ENCODE data around the gene TMEM198.

Gene TMEM198

DNA sequence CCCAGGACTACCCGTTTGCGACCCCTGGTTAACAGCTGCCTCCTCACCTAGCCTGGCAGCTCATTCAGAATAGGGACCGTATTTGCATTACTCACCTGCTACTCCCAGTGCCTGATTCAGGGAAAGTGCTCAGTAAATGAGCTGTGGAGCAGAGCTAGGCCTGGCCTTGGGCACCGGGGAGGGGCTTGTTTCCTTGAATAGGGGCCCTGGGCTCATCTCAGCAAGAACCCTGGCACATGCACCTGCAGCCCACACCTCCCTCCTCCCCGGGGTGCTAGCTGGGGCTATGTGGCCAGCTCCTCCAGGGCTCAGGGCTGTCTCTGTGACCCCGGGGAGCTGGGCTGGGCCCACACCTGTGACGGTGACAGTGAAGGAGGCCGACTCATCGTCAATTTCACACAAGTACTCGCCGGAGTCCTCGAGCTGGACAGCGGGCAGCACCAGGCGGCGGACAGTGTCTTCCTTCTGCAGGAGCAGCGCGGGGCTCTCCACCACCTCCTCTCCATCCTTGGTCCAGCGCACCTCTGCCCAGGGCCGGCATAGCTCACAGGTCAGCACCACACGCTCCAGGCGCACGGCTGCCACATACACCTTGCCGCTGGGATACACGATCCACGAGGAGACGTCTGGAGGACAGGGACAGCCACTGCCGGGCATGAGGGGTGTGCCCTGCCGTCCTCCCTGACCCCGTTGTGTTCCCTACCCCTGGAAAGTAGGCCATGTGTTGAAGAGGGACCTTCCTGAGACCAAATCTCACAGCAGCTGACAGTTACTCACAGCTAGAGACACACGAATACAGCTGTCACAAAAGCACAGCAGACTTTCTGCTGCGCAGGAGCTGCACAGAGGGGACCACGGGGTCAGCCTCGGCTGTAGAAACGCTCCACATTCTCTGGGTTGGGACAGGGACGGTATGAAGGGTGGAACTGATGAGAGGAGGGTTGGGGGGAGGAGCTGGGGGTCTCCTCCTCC lies 18.5 kb downstream of the TMEM198 start:
- DNase-seq (ENCODE audit: low read depth): no peak

- DNase-seq (ENCODE audit: low read depth): no peak
These were observed 19.6 kb downstream of the TMEM198 start for GRCh38 chr2:219563271-219563928.

DNA sequence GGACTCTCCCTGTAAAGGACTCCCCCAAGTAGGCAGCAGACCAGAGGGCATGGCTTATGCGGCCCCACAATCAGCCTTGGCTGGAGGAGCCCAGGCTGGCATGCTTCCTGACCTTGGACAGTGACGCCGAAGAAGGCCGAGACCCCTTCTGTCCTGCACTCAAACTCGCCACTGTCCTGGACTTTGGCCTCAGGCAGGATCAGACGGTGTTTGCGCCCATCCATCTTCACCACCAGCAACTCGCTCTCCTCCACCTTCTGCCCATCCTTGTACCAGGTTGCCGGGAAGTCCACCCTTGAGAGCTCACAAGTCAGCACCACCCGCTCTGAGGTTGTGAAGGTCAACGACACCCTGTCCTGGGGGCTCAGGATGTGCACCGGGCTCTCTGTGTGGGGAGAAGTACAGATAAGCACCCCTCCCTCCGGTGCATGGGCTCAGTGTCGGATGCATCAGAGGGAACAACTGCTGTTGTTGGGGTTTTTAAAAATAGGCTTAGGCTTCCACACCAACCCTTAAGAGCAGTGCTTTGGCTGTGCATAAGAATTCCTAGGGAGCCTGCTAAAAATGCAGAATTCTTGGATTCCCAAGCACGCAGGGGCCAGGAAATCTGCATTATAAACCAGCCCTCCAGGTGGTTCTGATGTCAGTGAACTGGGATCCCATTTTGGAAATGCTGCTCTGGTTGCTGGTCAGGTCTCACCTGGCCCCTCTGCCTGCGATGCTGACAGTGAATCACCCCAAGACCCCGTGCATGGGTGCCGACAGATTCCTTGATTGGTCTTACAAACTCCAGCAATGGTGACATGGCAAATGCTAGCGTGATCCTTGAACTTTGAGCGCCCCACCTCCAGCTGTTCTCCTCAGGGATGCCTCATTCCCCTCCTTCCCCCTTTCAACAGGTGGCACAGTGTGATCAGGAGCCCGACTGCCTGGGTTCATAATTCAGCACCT lies 21.6 kb downstream of the TMEM198 start:
- no peak for DNase-seq (ENCODE audit: low read depth)

DNA sequence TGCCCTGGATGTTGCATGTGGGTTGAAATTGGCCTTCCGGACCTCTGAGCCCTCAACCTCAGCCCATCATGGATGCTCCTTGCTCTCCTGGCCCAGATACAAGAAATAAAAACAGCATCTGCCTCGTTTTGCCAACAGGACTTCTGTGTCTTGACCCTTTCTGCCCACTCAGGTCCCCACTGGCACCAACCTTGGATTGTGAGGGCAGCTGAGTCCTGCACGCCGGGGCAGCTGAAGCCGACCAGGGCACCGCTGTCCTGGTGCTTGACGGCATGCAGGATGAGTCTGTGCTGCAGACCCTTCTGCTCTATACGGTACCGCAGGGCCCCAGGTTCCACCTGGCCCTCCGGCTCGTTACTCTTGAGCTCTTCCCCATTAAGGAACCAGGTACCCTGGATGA lies 22.8 kb downstream of the TMEM198 start:
- DNase-seq (ENCODE audit: low read depth): no peak

- DNase-seq (ENCODE audit: low read depth): no peak
These were observed 23.3 kb downstream of the TMEM198 start for GRCh38 chr2:219567131-219567530.

- DNase-seq (ENCODE audit: low read depth): no peak
These were observed 24.0 kb downstream of the TMEM198 start for GRCh38 chr2:219567791-219568361.

GRCh38 chr2:219569041-219569440 lies 25.2 kb downstream of the TMEM198 start:
- no peak for DNase-seq (ENCODE audit: low read depth)

DNA sequence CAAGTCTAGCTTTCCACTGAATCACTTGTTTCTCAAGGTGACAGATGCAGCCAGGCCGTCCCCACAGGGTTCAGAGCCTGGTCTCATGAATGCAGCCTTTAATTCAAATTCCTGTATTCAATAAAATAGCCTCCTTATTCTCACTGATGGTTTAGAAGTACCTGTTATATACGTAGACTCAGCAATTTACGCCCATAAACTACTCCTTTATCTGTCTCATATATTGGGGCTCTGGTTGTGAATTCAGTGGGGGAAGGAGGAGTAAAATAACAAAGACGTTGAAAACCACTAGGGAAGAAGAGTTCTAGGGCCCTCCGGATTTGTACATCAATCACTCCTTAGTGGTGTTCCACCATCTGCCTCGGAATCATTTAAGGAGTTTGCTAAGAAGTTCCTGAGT lies 25.8 kb downstream of the TMEM198 start:
- no peak for DNase-seq (ENCODE audit: low read depth)

DNA sequence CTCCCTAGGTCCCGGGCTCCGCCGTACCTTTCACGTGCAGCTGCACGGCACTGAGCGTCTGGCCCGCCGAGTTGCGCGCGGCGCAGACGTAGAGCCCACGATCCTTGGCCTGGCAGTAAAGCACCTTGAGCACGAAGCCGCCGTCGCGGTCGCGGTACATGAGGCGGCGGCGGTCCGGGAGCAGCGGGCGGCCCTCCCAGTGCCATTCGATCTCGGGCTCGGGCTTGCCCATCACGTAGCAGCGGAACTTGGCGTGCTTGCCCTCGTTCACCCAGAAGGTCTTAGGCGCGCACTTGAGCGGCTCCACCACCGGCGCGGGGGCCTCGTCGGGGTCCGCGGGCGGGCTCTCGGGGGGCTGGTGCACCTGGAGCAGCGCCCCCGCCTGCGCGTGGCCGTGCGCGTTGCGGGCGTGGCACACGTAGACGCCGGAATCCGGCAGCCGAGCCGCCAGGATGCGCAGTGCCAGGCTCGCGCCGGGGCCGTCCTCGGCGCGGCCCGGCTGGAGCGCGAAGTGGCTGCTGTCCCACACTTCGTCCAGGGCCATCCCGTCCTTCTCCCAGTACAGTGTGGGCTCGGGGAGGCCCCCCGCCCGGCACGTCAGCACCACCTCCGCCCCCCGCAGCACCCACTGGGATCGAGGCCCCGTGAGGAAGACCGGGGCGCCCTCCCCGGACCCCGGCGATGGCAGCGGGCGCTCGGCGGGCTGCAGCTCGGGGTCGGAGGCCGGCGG lies 26.5 kb downstream of the TMEM198 start:
- no peak for DNase-seq (ENCODE audit: low read depth)

DNA sequence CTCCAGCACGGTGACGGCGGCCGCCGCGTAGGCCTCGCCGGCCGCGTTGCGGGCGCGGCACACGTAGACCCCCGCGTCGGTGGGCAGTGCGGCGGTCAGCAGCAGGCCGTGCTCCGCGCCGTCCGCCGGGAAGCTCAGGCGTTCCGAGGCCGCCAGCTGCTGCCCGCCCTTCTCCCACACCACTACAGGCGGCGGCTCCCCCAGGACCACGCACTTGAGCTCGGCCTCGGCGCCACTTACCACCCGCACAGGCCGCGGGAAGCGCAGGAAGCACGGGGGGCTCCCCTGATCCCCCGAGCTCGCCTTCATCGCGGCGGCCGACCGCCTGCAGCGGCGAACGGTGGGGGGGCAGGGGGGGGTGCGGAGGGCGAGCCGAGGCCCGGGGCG lies 27.1 kb downstream of the TMEM198 start:
- DNase-seq (ENCODE audit: low read depth): no peak

DNA sequence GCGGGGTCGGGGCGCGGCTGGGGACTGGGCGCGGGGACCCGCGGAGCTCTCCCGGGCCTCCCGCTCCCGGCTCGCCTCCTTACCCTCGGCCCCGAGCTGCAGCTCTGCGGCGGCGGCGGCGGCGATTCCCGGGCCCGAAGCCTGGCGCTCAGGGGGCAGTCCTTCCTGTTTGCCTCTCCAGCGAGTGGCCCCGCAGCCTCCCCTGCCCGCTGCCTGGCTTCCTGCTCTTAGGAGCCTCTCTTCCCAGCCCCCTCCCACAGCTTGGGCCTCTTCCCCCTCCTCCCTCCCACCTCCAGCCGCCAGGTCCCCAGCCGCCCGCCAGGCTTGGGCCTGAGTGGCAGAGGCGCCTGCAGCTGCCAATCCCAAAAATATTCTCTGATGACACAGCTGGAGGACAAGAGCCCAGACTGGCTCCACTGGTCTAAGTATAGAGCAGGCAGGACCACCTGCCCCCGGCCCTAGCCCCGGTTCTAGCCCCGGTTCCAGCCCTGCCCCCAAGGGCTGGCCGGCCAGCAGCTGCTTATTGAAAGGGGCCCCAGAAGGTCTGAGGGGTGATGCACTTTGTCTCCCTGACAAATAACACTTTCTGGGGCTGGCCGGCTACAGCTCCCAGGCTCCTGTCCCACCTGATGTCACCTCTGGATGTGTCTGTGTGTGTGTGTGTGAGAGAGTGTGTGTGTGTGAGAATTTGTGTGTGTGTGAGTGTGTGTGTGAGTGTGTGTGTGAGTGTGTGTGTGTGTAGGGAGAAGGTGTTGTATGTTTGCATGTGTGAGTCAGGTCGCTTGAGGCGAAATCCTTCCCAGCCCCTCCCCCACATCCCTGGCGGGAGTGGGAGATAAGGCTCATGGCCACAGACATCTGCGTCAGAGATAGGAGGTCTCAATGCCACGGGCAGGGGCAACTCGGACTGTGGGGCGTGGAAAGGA lies 27.7 kb downstream of the TMEM198 start, which contains the start of gene OBSL1:
TSS of gene OBSL1 (minus strand) at position 229 of the 926 bp plus-strand sequence. CDS start 307 bp downstream, outside the sequence.
- peak; percentile 51 for DNase-seq (ENCODE audit: low read depth)

DNA sequence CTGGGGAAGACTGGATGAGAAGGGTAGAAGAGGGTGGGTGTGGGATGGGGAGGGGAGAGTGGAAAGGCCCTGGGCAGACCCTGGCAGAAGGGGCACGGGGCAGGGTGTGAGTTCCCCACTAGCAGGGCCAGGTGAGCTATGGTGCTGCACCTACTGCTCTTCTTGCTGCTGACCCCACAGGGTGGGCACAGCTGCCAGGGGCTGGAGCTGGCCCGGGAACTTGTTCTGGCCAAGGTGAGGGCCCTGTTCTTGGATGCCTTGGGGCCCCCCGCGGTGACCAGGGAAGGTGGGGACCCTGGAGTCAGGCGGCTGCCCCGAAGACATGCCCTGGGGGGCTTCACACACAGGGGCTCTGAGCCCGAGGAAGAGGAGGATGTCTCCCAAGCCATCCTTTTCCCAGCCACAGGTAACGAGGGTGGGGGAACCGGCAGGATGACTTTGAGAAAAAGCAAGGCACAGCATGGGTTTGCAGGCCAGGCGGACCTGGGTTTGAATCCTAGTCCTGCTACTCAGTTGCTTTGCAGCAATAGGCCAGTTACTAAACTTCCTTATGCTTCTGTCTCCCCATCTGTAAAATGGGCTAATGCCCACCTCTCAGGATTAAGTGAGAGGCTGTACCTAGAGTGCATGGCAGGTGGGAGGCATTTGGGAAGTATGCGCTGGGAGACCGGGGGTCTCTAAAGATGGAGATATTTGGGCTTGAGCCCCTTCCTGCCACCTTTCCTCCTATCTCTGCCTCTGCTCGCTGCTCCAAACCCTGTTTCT lies 28.6 kb downstream of the TMEM198 start, which contains the start of gene INHA:
TSS of gene INHA (plus strand) at position 74 of the 765 bp plus-strand sequence. CDS start at position 139, 65 bp downstream.
- no peak for DNase-seq (ENCODE audit: low read depth)

GRCh38 chr2:219573166-219573565 lies 29.3 kb downstream of the TMEM198 start:
- no peak for DNase-seq (ENCODE audit: low read depth)

DNA sequence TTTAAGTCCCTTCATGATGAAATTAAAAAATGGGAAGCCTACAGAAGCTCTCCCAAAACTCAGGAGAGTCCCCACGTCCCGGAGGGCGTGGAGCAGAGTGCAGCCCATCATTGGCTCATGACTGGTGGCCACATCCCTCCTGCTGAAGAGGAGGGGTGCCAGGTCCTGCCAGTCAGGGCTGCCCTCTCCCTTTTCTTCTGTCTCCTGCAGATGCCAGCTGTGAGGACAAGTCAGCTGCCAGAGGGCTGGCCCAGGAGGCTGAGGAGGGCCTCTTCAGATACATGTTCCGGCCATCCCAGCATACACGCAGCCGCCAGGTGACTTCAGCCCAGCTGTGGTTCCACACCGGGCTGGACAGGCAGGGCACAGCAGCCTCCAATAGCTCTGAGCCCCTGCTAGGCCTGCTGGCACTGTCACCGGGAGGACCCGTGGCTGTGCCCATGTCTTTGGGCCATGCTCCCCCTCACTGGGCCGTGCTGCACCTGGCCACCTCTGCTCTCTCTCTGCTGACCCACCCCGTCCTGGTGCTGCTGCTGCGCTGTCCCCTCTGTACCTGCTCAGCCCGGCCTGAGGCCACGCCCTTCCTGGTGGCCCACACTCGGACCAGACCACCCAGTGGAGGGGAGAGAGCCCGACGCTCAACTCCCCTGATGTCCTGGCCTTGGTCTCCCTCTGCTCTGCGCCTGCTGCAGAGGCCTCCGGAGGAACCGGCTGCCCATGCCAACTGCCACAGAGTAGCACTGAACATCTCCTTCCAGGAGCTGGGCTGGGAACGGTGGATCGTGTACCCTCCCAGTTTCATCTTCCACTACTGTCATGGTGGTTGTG lies 30.9 kb downstream of the TMEM198 start:
- no peak for DNase-seq (ENCODE audit: low read depth)

GRCh38 chr2:219575566-219576504 lies 32.0 kb downstream of the TMEM198 start:
- DNase-seq (ENCODE audit: low read depth): no peak

DNA sequence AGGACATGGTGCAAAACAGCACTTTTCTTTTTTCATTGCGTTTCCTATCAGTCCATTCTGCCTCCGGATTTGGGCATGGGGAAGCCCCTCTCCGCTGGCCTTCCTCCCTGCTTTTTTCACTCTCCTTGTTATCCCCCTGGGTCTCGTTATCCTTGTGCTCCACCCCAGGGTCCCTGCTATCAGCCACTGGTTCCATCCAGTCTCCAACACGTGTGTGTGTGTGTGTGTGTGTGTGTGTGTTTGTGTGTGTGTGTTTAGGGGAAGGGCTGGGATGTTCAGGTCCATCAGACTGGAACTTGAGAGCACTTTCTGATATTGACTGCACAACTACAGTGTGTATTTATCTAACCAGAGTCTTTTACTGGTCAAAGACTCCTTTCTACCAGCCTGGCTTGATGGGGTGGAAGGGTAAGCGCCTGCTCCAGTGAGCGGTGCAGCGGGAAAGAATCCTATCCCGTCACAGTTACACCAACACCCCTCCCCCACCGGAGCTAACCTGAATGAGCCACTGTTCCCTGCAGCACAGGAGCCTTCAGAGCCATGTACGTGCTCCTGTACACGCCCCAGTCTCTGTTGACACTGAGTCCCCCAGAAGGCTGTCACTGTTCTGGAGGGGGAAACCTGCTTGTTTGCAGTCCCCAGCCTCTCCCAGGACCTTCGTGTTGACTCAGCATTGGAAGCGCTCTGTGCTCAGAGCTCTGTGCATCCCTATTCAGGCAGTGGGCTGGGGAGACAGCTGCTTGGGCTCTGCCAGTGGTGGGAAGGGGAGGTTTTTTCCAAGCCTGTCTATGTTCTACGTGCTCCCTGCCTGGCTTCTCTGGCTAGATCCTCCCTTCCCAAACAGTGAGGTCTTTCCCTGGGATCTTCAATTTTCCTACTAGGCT lies 32.9 kb downstream of the TMEM198 start:
- no peak for DNase-seq (ENCODE audit: low read depth)

Measured in fibroblast of the conjunctiva (primary cell).